Measurements from ENCODE around the gene USP40. TPM values are rescaled to one million over a fixed set of nuclear protein-coding genes. Genes with fewer than 3 reads are reported as not detected.

USP40 gene
- total and polyA plus RNA-seq, 2 donors (not counting 1 experiment from before 2014, with no cell fraction given), result 19.8 to 37.0 TPM

DNA sequence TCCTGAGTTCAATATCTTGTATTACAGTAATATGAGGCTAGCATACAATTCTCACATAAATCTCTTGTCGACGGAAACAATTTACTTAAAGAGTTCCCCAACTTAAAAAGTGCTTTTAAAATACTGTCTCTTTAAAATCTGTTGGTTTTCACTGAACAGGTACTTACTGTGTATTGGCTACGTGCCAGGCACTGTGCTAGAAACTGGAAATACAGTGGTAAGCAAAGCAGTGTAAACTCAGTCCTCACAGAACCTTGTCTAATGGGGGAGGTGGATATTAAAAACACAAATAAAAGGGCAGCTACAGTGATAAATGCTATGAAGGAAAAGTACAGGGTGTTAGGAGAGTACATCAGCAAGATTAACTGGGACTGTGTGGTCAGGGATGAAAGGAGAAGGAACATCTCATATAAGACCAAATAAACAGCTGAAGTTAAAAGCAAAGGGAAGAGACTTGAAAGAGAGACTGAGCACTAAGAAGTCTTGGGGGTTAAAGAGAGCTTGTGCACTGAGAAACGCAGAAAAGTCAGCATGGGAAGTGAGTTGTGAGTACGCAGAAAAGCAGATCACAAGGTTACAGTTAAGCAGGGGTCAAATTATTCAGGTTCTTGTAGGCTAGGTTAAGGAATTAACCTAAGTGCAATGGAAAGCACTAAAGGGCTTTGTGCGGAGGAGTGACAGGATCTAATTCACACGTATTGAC, 52.5 kb downstream of the USP40 start:
- H2AFZ ChIP-seq (ENCODE audit: insufficient read depth, low read depth, low read length, poor library complexity, severe bottlenecking), result no peak overlapping the region
- peak overlapping the region; percentile 86 for H3K27ac Mint-ChIP-seq
- H3K79me2 ChIP-seq (ENCODE audit: control insufficient read depth, insufficient read depth, low read length), result no peaks in the 10 kb centered on the region
- no peaks in the 10 kb centered on the region for H3K36me3 ChIP-seq (replicated peaks in 1 of 2; ENCODE audit: control extremely low read depth in 1 of 2, control insufficient read depth in 1 of 2, extremely low read depth in 1 of 2, insufficient read depth in 2 of 2, low read length in 1 of 2)
- TF ChIP-seq, protein P1, sequence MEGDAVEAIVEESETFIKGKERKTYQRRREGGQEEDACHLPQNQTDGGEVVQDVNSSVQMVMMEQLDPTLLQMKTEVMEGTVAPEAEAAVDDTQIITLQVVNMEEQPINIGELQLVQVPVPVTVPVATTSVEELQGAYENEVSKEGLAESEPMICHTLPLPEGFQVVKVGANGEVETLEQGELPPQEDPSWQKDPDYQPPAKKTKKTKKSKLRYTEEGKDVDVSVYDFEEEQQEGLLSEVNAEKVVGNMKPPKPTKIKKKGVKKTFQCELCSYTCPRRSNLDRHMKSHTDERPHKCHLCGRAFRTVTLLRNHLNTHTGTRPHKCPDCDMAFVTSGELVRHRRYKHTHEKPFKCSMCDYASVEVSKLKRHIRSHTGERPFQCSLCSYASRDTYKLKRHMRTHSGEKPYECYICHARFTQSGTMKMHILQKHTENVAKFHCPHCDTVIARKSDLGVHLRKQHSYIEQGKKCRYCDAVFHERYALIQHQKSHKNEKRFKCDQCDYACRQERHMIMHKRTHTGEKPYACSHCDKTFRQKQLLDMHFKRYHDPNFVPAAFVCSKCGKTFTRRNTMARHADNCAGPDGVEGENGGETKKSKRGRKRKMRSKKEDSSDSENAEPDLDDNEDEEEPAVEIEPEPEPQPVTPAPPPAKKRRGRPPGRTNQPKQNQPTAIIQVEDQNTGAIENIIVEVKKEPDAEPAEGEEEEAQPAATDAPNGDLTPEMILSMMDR (IDR thresholded peaks at IDR 0.05), result no peak
- TF ChIP-seq EZH2 (IDR thresholded peaks at IDR 0.05; ENCODE audit: borderline replicate concordance, insufficient read depth, low read depth, low read length, poor library complexity, severe bottlenecking), result no peak
- H3K9me3 ChIP-seq (ENCODE audit: control extremely low read depth in 1 of 3, control insufficient read depth in 2 of 3, insufficient read depth in 1 of 3, low read length in 2 of 3), result no peaks in the 10 kb centered on the region
- H3K4me1 Mint-ChIP-seq, result peaks cover 57% of the 10 kb centered on the region
- DNase-seq, result peak; percentile 59
- H3K4me3 Mint-ChIP-seq, result peak overlapping the region; percentile 37
- peaks cover 36 to 52% of the 10 kb centered on the region in 2 donors for H3K4me1 ChIP-seq (ENCODE audit: control insufficient read depth in 2 of 2, insufficient read depth in 2 of 2, low read length in 2 of 2)
- ChIA-PET POLR2A (no interaction called here), CTCF (interaction anchor here (1.2 to 1.5 kb wide), 2 partner anchors 10 to 110 kb away, joined by 4 read pairs; no protein-coding TSS in a partner anchor)
- no peak overlapping the region for H3K9ac ChIP-seq (ENCODE audit: low read length)
- ATAC-seq (ENCODE audit: low read depth), result peak; percentile 51
- intact Hi-C loops (cut with micrococcal nuclease), result no loop called here
- no peaks in the 10 kb centered on the region for H4K20me1 ChIP-seq (ENCODE audit: control insufficient read depth, insufficient read depth, low read length, poor library complexity, severe bottlenecking)
- WGBS (ENCODE audit: insufficient coverage), result 62% methylated on average over 3 of the region's 7 CpGs
- H3K27me3 ChIP-seq (replicated peaks in 1 of 4; ENCODE audit: control extremely low read depth in 1 of 4, control insufficient read depth in 3 of 4, insufficient read depth in 4 of 4, low read length in 3 of 4), result no peaks in the 10 kb centered on the region
- H3K4me2 ChIP-seq (replicated peaks; ENCODE audit: low read depth, low read length, poor library complexity, severe bottlenecking), result peak overlapping the region; percentile 60
- peak overlapping the region; percentile 64 to 70 for H3K27ac ChIP-seq (ENCODE audit: low read length in 2 of 2)
- no peaks in the 10 kb centered on the region for H3K27me3 Mint-ChIP-seq
- H3K4me3 ChIP-seq (ENCODE audit: control extremely low read depth in 1 of 5, extremely low read depth in 1 of 5, insufficient read depth in 1 of 5, low read depth in 2 of 5, low read length in 4 of 5), result no peak overlapping the region
- H3K9me3 Mint-ChIP-seq (ENCODE audit: insufficient read depth), result peaks cover 3% of the 10 kb centered on the region

DNA sequence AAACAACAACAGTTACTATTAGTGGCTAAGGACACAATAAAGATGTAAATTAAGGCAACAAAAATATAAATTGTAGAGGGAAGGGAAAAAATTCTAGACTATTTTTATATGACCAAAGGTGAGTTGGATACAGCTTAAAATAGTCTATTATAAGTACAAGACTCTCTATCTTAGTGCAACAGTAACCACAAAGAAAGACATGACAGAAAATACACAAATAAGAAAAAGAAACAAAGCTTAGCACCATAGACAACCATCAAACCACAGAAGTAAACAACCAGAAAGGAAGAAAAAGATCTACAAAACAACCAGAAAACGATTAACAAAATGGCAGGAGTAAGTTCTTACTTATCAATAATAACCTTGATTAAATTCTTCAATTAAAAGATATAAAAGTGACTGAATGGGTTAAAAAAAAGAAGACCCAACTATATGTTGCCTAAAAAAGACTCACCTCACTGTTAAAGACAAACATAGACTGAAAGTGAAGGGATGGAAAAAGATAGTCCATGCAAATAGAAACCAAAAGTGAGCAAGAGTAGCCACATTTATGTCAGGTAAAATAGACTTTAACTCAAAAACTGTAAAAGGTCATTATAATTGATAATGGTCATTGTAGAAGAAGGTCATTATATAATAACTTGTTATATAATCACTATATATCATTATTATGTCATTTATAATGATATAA, 62.5 kb downstream of the USP40 start:
- H3K4me1 ChIP-seq (ENCODE audit: control insufficient read depth in 2 of 2, insufficient read depth in 2 of 2, low read length in 2 of 2), result no peaks in the 10 kb centered on the region
- no peaks in the 10 kb centered on the region for H3K27me3 ChIP-seq (replicated peaks in 1 of 4; ENCODE audit: control extremely low read depth in 1 of 4, control insufficient read depth in 3 of 4, insufficient read depth in 4 of 4, low read length in 3 of 4)
- no peak overlapping the region for H3K27ac ChIP-seq (ENCODE audit: low read length in 2 of 2)
- no peak overlapping the region for H3K9ac ChIP-seq (ENCODE audit: low read length)
- DNase-seq, result no peak
- H2AFZ ChIP-seq (ENCODE audit: insufficient read depth, low read depth, low read length, poor library complexity, severe bottlenecking), result no peak overlapping the region
- no peaks in the 10 kb centered on the region for H4K20me1 ChIP-seq (ENCODE audit: control insufficient read depth, insufficient read depth, low read length, poor library complexity, severe bottlenecking)
- no peak overlapping the region for H3K4me2 ChIP-seq (replicated peaks; ENCODE audit: low read depth, low read length, poor library complexity, severe bottlenecking)
- POLR2A ChIA-PET, result no interaction called here
- intact Hi-C loops (cut with micrococcal nuclease), result loop anchor here (2.0 kb wide), 1 partner anchor 19 kb away; no protein-coding TSS in a partner anchor
- Mint-ChIP-seq H3K9me3 (ENCODE audit: insufficient read depth) (peaks cover 18% of the 10 kb centered on the region), H3K4me1 (peaks cover 10% of the 10 kb centered on the region), H3K4me3 (no peak overlapping the region), H3K27ac (no peak overlapping the region), H3K27me3 (no peaks in the 10 kb centered on the region)
- H3K79me2 ChIP-seq (ENCODE audit: control insufficient read depth, insufficient read depth, low read length), result no peaks in the 10 kb centered on the region
- peaks cover 8 to 24% (median 10%) of the 10 kb centered on the region in 3 donors for H3K9me3 ChIP-seq (ENCODE audit: control extremely low read depth in 1 of 3, control insufficient read depth in 2 of 3, insufficient read depth in 1 of 3, low read length in 2 of 3)
- peaks cover 0 to 3% of the 10 kb centered on the region in 2 experiments for H3K36me3 ChIP-seq (replicated peaks in 1 of 2; ENCODE audit: control extremely low read depth in 1 of 2, control insufficient read depth in 1 of 2, extremely low read depth in 1 of 2, insufficient read depth in 2 of 2, low read length in 1 of 2)
- no CpG with 5 or more reads among the region's 1 CpG for WGBS (ENCODE audit: insufficient coverage)
- H3K4me3 ChIP-seq (ENCODE audit: control extremely low read depth in 1 of 5, extremely low read depth in 1 of 5, insufficient read depth in 1 of 5, low read depth in 2 of 5, low read length in 4 of 5), result no peak overlapping the region
- no peak for TF ChIP-seq EZH2 (IDR thresholded peaks at IDR 0.05; ENCODE audit: borderline replicate concordance, insufficient read depth, low read depth, low read length, poor library complexity, severe bottlenecking)
- ATAC-seq (ENCODE audit: low read depth), result no peak
- CTCF ChIA-PET, result interaction anchor here (0.6 kb wide), 1 partner anchor 61 kb away, joined by 3 read pairs; no protein-coding TSS in a partner anchor

Data from B cell (primary cell).